ENCODE results near the gene RIMKLB.

DNA sequence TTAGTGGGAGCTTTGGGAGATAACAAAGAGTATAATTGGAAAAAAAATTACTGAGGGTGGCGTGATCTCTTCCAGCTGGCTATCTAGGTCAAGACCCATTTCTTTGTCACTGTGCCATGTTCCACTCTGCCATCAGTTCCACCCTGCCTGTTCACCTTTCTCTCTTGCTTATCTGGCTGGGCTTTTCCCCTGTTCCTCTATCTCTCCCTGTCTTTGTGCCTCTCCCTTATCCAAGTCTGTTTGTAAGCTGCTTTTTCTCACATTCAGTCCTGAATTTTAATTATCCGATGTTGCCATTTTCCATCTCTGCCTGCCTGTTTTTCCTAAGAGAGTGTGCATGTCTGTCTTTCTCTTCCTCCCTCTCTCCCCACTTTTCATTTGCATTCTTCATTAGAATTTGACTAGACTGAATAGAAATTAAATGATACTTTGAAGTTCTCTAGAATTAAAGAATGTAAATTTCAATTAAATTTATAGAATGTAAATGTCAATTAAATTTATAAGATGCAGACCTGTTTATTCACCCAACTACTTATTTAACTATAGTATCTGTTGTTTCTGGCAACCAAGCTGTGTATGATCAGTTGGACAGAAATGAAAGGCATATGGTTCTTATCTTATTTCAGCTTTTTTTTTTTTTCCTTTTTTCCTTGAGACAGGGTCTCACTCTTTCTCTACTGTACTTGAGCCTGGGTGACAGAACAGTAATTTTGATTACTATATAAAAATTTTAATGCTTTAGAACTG is 83.8 kb downstream of the RIMKLB start:
- TF ChIP-seq POLR2A (IDR thresholded peaks at IDR 0.05) (no peak), CTCF (IDR thresholded peaks at IDR 0.05) (no peak), POLR2AphosphoS5 (IDR thresholded peaks at IDR 0.05) (no peak)

Data from transverse colon (tissue), 4 donors.